Stimulated activated CD8-positive, alpha-beta memory T cell treated with anti-CD3 and anti-CD28 coated beads, Interleukin-7, amount 100 ng/mL, for 48 hours (primary cell): ENCODE measurements around the gene PEX1.
A peak's percentile ranks its signal among the peaks of the same experiment; 100 is the strongest.
"Not testable (repeated sequence)": the region's sequence is repeated elsewhere in the genome, so short reads cannot be mapped to it uniquely, and the experiment has no call there.

Experiments used
- DNase-seq, 2 donors: peaks; one replicate each; pipeline ENCODE4 v3.0.0-alpha.2; 2020; ENCODE audit warnings: low read depth in 1 of 2; ENCODE audit errors: extremely low read depth in 1 of 2

The PEX1 gene

GRCh38 chr7:92528188-92528957 is at the start of gene PEX1, which contains the start of gene RBM48:
Gene PEX1 (minus strand): TSS chr7:92528520. CDS start chr7:92528435, 85 bp downstream.
Gene RBM48 (plus strand): TSS chr7:92528795. CDS start chr7:92528814, 19 bp downstream.
- peak; percentile 89 to 92 for DNase-seq

GRCh38 chr7:92576296-92576695 is 48.0 kb upstream of the PEX1 start:
- DNase-seq = no peak

GRCh38 chr7:92569137-92569536 is 40.8 kb upstream of the PEX1 start:
- DNase-seq = no peak

- DNase-seq = no peak
Measured at GRCh38 chr7:92567460-92567859, 39.1 kb upstream of the PEX1 start.

- DNase-seq = no peak
Measured at GRCh38 chr7:92563345-92563744, 35.0 kb upstream of the PEX1 start.

GRCh38 chr7:92560602-92561001 is 32.3 kb upstream of the PEX1 start:
- DNase-seq = no peak

- no peak for DNase-seq
Measured at GRCh38 chr7:92557808-92558362, 29.6 kb upstream of the PEX1 start.

GRCh38 chr7:92557249-92557648 is 28.9 kb upstream of the PEX1 start:
- no peak for DNase-seq

- no peak for DNase-seq
Measured at GRCh38 chr7:92550194-92550593, 21.9 kb upstream of the PEX1 start.

GRCh38 chr7:92547579-92547978 is 19.3 kb upstream of the PEX1 start:
- no peak for DNase-seq

GRCh38 chr7:92546856-92547497 is 18.7 kb upstream of the PEX1 start:
- no peak for DNase-seq

- not testable (repeated sequence) for DNase-seq
Measured at GRCh38 chr7:92545116-92545515, 16.8 kb upstream of the PEX1 start.

- not testable (repeated sequence) for DNase-seq
Measured at GRCh38 chr7:92543542-92543941, 15.2 kb upstream of the PEX1 start.

GRCh38 chr7:92534572-92534971 is 6.3 kb upstream of the PEX1 start:
- no peak for DNase-seq

- no peak for DNase-seq
Measured at GRCh38 chr7:92528958-92529264, 591 bp upstream of the PEX1 start.

GRCh38 chr7:92527300-92528187 is 776 bp downstream of the PEX1 start:
- peak; percentile 10 to 35 for DNase-seq

GRCh38 chr7:92523110-92523509 is 5.2 kb downstream of the PEX1 start:
- DNase-seq = no peak

GRCh38 chr7:92520024-92520423 is 8.3 kb downstream of the PEX1 start:
- no peak for DNase-seq

- no peak for DNase-seq
Measured at GRCh38 chr7:92517631-92518030, 10.7 kb downstream of the PEX1 start.

- no peak for DNase-seq
Measured at GRCh38 chr7:92513167-92513902, 15.0 kb downstream of the PEX1 start.
